ENCODE results near the gene POLR2A. TPM values are rescaled to one million over a fixed set of nuclear protein-coding genes. Genes with fewer than 3 reads are reported as not detected.

Gene POLR2A
- total and polyA plus RNA-seq, 2 of the 13 experiments (the other 11 are each of a cell fraction or from before 2014, with no cell fraction given): 17.8 to 18.3 TPM

DNA sequence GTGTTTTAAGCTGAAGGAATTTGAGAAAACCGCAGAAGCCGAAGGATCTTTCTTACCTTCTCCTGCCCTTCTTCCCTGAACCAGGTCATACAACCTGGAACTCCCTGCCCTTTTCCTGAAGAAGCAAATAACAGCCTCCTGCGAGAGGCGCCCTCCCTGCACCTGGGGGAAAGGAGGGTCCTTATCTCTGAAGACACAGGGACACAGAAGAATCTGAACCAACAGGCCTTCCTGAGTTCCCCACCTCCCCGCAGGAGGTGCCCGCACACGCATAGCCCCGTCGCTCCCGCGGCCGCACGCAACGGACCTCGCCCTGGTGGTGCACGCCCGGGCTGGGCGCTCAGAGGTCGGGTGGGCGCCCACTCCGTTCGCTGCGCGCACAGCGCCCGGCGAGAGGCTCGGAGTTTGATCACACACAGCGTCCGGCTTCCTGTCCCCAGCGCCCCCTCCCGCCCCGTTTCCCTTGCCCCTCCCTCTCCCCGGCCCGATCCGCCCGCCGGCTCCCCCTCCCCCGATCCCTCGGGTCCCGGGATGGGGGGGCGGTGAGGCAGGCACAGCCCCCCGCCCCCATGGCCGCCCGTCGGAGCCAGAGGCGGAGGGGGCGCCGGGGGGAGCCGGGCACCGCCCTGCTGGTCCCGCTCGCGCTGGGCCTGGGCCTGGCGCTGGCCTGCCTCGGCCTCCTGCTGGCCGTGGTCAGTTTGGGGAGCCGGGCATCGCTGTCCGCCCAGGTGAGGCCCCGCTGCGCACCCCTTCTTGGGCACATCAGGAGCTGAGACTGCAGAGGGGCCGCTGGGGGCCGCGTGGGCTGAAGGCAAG, 64.6 kb downstream of the POLR2A start, which contains the start of gene TNFSF12 (continued):
- no peak for TF ChIP-seq ZNF512B (CRISPR knock-in tag; IDR thresholded peaks at IDR 0.05; ENCODE audit: borderline replicate concordance)
- TF ChIP-seq RNF2 (conservative IDR thresholded peaks at IDR 0.05; ENCODE audit: low read depth): no peak
- no peak for TF ChIP-seq ARNT (IDR thresholded peaks at IDR 0.05)
- TF ChIP-seq ZNF234 (CRISPR knock-in tag; conservative IDR thresholded peaks at IDR 0.05): no peak
- TF ChIP-seq, protein P1, sequence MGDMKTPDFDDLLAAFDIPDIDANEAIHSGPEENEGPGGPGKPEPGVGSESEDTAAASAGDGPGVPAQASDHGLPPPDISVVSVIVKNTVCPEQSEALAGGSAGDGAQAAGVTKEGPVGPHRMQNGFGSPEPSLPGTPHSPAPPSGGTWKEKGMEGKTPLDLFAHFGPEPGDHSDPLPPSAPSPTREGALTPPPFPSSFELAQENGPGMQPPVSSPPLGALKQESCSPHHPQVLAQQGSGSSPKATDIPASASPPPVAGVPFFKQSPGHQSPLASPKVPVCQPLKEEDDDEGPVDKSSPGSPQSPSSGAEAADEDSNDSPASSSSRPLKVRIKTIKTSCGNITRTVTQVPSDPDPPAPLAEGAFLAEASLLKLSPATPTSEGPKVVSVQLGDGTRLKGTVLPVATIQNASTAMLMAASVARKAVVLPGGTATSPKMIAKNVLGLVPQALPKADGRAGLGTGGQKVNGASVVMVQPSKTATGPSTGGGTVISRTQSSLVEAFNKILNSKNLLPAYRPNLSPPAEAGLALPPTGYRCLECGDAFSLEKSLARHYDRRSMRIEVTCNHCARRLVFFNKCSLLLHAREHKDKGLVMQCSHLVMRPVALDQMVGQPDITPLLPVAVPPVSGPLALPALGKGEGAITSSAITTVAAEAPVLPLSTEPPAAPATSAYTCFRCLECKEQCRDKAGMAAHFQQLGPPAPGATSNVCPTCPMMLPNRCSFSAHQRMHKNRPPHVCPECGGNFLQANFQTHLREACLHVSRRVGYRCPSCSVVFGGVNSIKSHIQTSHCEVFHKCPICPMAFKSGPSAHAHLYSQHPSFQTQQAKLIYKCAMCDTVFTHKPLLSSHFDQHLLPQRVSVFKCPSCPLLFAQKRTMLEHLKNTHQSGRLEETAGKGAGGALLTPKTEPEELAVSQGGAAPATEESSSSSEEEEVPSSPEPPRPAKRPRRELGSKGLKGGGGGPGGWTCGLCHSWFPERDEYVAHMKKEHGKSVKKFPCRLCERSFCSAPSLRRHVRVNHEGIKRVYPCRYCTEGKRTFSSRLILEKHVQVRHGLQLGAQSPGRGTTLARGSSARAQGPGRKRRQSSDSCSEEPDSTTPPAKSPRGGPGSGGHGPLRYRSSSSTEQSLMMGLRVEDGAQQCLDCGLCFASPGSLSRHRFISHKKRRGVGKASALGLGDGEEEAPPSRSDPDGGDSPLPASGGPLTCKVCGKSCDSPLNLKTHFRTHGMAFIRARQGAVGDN (CRISPR knock-in tag; IDR thresholded peaks at IDR 0.05): peak; percentile 68
- TF ChIP-seq, protein P2, sequence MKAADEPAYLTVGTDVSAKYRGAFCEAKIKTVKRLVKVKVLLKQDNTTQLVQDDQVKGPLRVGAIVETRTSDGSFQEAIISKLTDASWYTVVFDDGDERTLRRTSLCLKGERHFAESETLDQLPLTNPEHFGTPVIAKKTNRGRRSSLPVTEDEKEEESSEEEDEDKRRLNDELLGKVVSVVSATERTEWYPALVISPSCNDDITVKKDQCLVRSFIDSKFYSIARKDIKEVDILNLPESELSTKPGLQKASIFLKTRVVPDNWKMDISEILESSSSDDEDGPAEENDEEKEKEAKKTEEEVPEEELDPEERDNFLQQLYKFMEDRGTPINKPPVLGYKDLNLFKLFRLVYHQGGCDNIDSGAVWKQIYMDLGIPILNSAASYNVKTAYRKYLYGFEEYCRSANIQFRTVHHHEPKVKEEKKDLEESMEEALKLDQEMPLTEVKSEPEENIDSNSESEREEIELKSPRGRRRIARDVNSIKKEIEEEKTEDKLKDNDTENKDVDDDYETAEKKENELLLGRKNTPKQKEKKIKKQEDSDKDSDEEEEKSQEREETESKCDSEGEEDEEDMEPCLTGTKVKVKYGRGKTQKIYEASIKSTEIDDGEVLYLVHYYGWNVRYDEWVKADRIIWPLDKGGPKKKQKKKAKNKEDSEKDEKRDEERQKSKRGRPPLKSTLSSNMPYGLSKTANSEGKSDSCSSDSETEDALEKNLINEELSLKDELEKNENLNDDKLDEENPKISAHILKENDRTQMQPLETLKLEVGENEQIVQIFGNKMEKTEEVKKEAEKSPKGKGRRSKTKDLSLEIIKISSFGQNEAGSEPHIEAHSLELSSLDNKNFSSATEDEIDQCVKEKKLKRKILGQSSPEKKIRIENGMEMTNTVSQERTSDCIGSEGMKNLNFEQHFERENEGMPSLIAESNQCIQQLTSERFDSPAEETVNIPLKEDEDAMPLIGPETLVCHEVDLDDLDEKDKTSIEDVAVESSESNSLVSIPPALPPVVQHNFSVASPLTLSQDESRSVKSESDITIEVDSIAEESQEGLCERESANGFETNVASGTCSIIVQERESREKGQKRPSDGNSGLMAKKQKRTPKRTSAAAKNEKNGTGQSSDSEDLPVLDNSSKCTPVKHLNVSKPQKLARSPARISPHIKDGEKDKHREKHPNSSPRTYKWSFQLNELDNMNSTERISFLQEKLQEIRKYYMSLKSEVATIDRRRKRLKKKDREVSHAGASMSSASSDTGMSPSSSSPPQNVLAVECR (CRISPR knock-in tag; IDR thresholded peaks at IDR 0.05; ENCODE audit: borderline replicate concordance): 0 out of 2 replicates have a peak, but pooled peaks have one; percentile 10
- TF ChIP-seq CEBPB (IDR thresholded peaks at IDR 0.05; ENCODE audit: borderline replicate concordance, low read depth, low read length): no peak
- TF ChIP-seq HIVEP1 (CRISPR knock-in tag; IDR thresholded peaks at IDR 0.05): no peak
- no peak for TF ChIP-seq NFIC (IDR thresholded peaks at IDR 0.05; ENCODE audit: low read length)
- no peak for TF ChIP-seq CHD2 (IDR thresholded peaks at IDR 0.05; ENCODE audit: low read depth, low read length)
- 0 out of 2 replicates have a peak, but pooled peaks have one; percentile 17 for TF ChIP-seq HINFP (CRISPR knock-in tag; IDR thresholded peaks at IDR 0.05; ENCODE audit: low read depth)
- TF ChIP-seq MAZ (IDR thresholded peaks at IDR 0.05; ENCODE audit: borderline replicate concordance, low read depth, low read length): no peak
- TF ChIP-seq MAZ (CRISPR knock-in tag; IDR thresholded peaks at IDR 0.05; ENCODE audit: low read depth): peak; percentile 70; the same call in 1 of the 2 replicates
- no peak for TF ChIP-seq SMAD3 (CRISPR knock-in tag; IDR thresholded peaks at IDR 0.05)
- TF ChIP-seq SSRP1 (CRISPR knock-in tag; IDR thresholded peaks at IDR 0.05): no peak
- no peak for TF ChIP-seq LCORL (IDR thresholded peaks at IDR 0.05)
- peak; percentile 43; the same call in 1 of the 2 replicates for TF ChIP-seq LCORL (CRISPR knock-in tag; IDR thresholded peaks at IDR 0.05)

Data from HepG2 (cell line).